Measurements from ENCODE around the gene FBXW10B.
"Not testable (repeated sequence)": the region's sequence is repeated elsewhere in the genome, so short reads cannot be mapped to it uniquely, and the experiment has no call there.

FBXW10B gene

DNA sequence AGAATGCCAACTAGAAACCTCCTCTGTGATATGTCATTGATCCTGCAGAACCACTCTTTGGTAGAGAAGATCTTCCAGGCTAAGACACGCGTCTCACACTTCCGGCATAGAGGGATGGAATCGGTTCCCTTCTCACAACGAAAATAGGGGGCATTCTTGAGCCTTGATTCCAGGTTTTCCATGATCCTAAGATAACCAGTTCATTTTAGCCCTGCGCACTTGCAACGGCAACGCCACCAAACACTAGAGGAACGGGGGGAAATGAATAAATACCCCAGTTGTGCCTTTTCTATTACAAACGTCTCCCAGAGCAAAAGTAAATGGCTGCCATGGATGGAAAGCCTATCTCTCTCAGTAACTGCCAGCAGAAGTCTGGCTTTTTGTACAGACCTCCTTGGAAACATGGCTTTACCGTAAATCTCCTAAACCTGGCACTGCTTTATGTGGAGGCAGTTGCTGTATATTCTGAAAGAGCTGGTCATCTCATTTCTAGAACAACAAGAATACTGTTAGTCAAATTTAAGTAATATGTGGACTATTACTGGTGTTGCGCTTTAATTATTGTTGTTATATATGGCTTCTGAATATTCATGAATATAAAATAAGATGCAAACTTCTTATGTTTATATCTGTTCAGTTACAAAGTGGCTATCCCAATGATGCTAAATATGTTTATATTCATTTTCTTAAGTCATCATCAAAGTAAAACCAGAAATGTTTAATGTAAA is at the start of gene FBXW10B:
Gene FBXW10B (minus strand): TSS at position 374 of the 728 bp plus-strand sequence. CDS start 192 bp downstream, at position 182.
- not testable (repeated sequence) for DNase-seq (ENCODE audit: low read depth in 1 of 2, low spot score in 1 of 2)

- DNase-seq (ENCODE audit: low read depth in 1 of 2, low spot score in 1 of 2): no peak
Observed at GRCh38 chr17:15663691-15664090, 44.2 kb upstream of the FBXW10B start.

DNA sequence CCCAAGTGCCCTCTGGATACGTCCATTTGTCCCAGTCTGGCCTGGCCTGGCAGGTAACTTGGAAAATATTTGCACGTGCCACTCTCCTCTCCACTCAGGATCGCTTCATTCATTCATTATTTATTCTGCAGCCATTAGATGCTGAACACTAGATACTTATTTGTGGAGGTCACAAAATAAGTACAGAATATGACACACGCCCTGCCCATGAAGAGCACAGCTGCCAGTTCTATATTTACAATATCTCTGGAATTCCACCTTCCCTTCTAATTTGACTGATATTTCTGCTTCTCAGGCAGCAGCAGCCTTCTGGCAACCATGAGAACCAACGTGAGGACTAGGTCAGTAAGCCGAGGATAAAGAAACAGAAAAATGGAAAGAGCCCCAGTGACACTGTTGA is 43.7 kb upstream of the FBXW10B start:
- DNase-seq (ENCODE audit: low read depth in 1 of 2, low spot score in 1 of 2): no peak

DNA sequence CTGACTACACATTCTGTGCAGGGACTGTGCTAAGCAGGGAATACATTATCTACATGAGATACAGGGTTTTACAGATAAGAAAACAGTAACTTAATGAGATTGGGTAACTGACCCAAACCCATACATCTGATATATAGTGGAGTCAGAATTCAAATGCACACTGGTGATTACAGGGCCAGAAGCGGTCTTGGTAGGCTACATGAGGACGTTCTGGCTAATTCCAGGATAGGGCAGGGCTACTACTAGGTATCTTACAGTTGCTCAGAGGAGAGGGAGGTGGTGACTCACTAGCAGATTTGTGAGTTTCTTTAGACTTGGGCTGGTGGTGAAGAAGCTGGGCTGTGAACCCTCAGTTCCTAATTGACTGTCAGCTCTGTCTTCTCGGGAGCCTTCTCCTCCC is 43.2 kb upstream of the FBXW10B start:
- DNase-seq (ENCODE audit: low read depth in 1 of 2, low spot score in 1 of 2): no peak

DNA sequence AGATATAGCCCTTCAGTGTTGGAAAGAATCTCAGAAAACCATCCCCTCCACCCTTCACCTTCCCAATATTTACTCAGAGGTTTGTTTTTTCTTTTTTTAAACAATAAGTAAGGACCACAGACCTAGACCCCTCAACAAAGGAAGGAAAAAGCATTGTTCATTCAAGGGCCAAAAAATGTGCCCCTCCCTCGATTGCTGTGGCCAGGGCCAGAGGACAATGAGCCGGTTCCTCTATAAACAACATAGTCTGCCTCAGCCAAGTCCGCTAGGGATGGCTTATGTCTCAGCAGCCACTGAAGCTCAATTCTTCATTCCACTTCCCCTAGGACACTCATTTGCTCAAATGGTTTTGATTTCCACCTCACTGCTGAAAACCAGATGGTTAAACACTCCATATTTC is 40.6 kb upstream of the FBXW10B start:
- DNase-seq (ENCODE audit: low read depth in 1 of 2, low spot score in 1 of 2): no peak

GRCh38 chr17:15659663-15660062 is 40.2 kb upstream of the FBXW10B start:
- no peak for DNase-seq (ENCODE audit: low read depth in 1 of 2, low spot score in 1 of 2)

DNA sequence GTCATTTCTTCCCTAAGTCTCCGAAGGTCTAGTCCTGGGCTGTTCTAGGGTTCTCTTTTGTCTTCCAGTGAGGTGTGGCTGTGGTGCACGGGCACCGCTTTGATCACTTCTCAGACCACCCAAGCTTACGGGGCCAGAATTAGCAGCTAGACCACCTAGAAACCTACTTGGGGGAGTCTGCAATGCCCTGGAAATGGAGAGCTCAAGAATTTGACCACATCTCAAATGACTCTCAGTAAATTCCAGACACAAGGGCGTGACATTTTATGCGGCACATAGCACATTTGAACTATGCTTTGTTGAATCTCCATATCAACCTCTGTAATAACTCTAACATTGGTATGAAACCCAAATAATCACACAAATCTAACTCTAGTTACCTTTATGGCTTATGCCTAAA is 39.7 kb upstream of the FBXW10B start:
- DNase-seq (ENCODE audit: low read depth in 1 of 2, low spot score in 1 of 2): no peak

GRCh38 chr17:15658296-15658695 is 38.8 kb upstream of the FBXW10B start:
- no peak for DNase-seq (ENCODE audit: low read depth in 1 of 2, low spot score in 1 of 2)

GRCh38 chr17:15657868-15658267 is 38.4 kb upstream of the FBXW10B start:
- DNase-seq (ENCODE audit: low read depth in 1 of 2, low spot score in 1 of 2): no peak

- DNase-seq (ENCODE audit: low read depth in 1 of 2, low spot score in 1 of 2): no peak
Observed at GRCh38 chr17:15654886-15655561, 35.5 kb upstream of the FBXW10B start.

- not testable (repeated sequence) for DNase-seq (ENCODE audit: low read depth in 1 of 2, low spot score in 1 of 2)
Observed at GRCh38 chr17:15654401-15654800, 34.9 kb upstream of the FBXW10B start.

DNA sequence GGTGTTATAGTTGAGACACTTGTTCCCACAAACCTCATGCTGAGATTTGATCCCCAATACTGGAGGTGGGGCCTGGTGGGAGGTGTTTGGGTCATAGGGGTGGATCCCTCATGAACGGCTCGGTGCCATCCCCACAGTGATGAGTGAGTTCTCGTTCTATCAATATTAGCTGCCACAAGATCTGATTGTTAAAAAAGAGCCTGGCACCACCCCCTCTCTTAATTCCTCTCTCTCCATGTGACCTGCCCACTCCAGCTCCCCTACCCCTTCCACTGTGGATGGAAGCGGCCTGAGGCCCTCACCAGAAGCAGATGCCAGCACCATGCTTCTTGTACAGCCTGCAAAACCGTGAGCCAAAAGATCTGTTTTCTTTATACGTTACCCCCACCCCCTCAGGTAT is 33.5 kb upstream of the FBXW10B start:
- DNase-seq (ENCODE audit: low read depth in 1 of 2, low spot score in 1 of 2): no peak

DNA sequence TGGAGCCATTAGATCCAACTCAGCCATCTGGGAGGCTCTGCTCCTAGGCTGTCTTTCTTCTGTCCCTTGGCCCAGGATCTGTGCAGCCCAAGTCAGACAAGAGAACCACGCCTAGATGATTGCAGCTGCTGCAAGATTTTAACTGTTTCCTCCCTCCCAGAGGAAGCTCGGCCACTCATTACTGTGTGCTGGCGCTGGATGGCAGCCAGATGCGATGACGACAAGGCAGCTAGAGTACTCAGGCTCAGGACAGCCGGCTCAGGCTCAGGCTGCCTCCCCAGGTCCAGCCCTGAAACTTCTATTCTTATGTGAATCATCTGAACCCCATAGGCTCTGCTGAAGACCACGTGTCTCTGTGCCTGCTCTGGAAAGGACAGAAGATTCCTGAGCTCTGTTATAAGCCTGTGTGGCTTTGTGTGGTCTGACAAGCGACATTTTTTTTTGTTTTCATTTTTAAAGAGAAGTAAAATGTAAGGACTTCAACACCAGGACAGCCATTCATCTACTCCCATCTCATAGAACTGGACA is 32.1 kb upstream of the FBXW10B start:
- DNase-seq (ENCODE audit: low read depth in 1 of 2, low spot score in 1 of 2): no peak

DNA sequence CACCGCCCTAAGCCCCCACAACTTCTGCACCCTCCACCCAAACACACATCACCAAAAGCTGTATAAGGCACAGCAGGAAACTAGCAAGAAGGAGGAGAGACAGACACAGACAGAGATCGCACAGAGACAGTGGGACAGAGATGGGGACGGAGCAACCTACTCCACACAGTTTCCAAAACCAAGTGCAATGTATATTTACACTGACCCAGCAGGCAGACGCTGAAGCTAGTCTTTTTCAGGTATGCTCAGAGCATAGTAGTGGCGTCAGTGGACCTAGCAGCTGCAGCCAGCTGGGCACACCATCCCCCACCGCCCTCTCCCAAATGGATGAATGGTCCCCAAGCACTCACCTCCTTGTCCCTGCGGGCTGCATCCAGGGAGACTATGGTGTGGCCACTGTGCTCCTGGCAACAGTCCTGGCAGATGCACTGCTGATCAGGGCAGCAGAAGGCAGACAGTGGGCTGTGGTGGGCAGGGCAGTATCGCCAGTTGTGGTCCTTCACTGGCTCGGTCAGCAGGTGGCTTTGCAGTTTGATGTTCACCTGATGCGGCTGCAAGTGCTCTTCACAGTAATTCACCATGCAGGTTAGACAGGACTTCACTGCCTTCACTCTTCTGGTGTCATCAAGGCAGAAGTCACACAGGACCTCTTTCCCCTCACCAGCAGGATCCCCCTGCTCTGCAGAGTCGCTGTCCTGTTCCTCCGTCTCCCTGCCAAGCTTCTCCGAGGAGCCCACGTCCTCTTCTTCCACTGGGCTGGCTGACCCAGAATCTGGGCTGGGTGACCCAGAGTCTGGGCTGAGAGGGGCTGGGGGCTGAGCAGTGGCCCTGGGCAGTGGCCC is 31.5 kb upstream of the FBXW10B start:
- no peak for DNase-seq (ENCODE audit: low read depth in 1 of 2, low spot score in 1 of 2)

DNA sequence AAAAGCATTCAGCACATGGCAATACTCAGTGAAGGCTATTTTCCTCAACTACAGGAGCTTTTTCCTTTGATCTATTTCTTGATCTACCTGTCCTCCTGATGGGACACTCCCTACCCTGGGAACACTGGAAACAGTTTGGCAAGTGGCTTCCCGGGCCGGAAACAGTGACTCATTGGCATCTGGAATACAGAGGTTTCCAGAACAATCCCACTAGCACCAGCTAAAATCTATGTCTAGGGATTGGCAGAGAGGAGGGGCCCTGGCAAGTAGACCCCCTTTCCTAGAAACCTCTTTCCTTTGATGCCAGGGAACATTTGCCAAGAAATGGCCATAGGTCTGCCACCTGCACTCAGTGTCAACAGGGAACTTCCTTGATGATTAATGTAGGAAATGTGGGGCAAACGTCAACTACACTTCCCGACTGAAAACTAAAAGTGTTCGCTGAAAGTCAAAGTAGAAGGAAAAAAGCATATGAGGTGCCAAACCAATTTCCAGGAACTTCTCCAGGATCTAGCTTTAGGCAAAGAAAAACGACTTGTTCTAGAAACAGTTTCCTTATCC is 30.4 kb upstream of the FBXW10B start:
- DNase-seq (ENCODE audit: low read depth in 1 of 2, low spot score in 1 of 2): no peak

DNA sequence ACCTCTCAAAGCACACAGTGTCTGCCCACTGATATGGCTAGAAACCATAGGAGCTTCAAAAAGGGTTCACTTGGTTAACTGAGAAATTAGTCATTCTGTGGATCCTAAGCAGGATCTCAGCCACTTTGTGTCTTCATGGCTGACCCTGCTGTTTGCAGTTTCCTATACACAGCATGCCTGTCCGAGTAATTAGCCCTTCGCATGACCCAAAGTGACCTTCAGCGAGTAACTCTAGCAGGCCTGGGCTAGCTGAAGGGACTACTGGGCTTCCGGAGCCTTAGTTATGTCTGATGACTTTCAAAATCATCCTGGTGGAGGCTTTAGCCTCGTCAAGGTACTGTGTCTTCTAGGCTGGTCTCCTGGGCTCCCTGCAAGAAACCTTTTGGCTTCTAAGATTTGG is 28.9 kb upstream of the FBXW10B start:
- DNase-seq (ENCODE audit: low read depth in 1 of 2, low spot score in 1 of 2): no peak

DNA sequence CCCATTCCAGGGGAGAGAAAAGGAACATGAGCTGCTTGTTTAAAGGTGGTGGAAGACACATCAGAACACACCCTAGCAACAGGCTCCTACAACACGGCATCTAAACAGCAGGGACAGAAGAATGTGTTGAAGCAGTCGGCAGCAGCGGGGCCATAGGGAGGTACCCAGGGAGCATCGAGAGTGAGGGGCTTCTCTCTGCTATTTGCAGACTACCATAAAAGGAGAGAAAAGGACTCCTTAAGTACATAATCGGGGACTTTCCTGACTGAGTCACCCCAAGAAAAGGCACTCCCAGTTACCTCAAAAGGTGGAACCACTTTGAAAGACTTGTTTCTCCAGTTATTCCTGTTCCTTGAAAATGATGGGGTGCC is 26.4 kb upstream of the FBXW10B start:
- DNase-seq (ENCODE audit: low read depth in 1 of 2, low spot score in 1 of 2): not testable (repeated sequence)

- DNase-seq (ENCODE audit: low read depth in 1 of 2, low spot score in 1 of 2): not testable (repeated sequence)
Observed at GRCh38 chr17:15645099-15645941, 25.8 kb upstream of the FBXW10B start.

DNA sequence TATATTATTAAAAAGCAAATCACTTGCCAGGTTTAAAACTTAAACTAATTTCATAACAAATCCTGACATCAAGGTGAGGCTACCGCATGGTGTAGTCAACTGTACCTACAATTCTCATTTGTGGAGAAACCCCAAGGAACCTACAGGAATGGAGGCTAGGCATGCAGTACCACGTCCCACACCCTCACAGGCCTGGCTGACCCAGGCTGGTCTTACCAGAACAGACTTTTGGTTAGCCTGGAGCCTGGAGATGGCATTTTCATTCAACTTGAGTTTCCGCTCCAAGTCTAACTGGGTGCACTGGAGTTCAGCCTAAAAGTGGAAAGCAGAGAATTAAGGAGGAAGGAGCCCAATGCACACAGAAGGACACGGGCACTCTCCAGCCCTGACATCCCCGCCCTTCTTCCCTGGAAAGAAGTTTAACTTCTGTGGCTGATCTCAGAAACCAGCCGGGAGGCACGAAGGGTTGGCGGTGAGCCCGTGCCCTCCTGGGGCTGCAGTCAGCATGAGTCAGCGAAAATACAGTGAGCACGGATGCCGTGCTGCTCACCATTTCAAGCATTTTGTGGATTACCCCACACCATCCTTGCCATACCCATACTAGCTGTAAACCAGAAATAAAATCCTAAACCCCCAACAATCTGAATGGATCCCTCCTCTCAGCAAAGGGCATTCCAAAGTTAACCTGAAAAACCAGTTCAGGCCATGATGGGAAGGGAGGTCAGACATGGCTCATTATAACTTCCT is 23.2 kb upstream of the FBXW10B start:
- DNase-seq (ENCODE audit: low read depth in 1 of 2, low spot score in 1 of 2): not testable (repeated sequence)

- not testable (repeated sequence) for DNase-seq (ENCODE audit: low read depth in 1 of 2, low spot score in 1 of 2)
Observed at GRCh38 chr17:15642014-15642413, 22.5 kb upstream of the FBXW10B start.
